ENCODE measurements around the gene CRTC1.

CRTC1 gene

DNA sequence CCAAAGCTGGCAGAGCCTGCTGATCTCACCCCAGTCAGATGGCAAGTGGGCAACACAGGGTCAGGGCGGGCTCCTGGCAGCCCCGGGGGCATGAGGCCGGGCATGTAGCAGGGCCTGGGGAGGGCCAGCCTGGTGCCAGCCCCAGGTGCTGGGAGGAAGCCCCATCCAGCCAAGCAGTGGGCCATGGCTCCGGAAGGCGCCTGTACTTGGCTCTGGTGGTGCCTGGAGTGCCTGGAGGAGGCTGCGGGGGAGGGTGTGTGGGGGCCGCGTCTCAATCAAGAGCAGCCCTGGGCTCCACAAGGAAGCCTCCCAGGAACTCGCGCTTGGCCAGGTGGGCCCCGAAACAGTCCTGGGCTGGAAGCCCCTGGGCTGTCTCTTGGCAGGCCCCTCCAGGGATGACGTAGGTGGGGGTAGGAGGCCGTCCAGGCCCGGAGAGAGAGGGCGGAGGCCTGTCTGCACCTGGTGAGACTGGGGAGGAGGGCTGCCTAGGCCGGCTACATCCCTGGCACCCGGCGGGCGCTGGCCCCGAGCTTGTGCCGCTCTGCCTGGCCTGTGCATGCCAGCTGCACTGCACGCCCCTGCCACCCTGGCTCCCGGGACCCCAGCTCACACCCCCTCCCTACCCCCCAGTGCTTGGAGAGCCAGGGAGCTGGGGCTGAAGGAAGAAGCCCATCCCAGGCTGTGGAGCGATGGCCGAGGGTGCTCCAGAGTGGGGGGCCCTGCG, 61.7 kb downstream of the CRTC1 start:
- H3K4me3 ChIP-seq (replicated peaks; ENCODE audit: low read depth, low read length) = no peak overlapping the region
- TF ChIP-seq, protein P1, sequence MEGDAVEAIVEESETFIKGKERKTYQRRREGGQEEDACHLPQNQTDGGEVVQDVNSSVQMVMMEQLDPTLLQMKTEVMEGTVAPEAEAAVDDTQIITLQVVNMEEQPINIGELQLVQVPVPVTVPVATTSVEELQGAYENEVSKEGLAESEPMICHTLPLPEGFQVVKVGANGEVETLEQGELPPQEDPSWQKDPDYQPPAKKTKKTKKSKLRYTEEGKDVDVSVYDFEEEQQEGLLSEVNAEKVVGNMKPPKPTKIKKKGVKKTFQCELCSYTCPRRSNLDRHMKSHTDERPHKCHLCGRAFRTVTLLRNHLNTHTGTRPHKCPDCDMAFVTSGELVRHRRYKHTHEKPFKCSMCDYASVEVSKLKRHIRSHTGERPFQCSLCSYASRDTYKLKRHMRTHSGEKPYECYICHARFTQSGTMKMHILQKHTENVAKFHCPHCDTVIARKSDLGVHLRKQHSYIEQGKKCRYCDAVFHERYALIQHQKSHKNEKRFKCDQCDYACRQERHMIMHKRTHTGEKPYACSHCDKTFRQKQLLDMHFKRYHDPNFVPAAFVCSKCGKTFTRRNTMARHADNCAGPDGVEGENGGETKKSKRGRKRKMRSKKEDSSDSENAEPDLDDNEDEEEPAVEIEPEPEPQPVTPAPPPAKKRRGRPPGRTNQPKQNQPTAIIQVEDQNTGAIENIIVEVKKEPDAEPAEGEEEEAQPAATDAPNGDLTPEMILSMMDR (IDR thresholded peaks at IDR 0.05; ENCODE audit: low read depth, low read length, missing control alignments) = no peak
- no peak for DNase-seq (ENCODE audit: extremely low read depth, low read depth)

DNA sequence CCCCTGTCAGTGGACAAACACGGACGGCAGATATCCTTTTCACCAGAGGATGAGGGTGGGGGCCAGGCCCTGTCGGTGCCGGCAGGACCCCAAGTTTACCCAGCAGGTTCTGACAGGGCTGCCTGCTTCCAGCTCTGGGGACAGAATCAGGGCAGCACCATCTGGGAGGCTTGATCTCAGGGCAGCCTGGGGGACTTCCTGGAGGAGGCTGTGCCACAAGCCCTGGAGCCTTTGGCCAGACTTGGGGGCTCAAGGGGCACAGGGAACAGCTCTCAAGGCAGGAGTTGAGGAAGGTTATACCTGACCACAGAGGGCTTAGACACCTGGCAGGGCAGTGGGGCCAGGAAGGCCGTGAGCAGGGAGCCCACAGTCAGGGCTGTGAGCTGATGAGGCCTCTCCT, 62.5 kb downstream of the CRTC1 start:
- DNase-seq (ENCODE audit: extremely low read depth, low read depth) = no peak
- no peak overlapping the region for H3K4me3 ChIP-seq (replicated peaks; ENCODE audit: low read depth, low read length)
- TF ChIP-seq, protein P1 (IDR thresholded peaks at IDR 0.05; ENCODE audit: low read depth, low read length, missing control alignments) = no peak

DNA sequence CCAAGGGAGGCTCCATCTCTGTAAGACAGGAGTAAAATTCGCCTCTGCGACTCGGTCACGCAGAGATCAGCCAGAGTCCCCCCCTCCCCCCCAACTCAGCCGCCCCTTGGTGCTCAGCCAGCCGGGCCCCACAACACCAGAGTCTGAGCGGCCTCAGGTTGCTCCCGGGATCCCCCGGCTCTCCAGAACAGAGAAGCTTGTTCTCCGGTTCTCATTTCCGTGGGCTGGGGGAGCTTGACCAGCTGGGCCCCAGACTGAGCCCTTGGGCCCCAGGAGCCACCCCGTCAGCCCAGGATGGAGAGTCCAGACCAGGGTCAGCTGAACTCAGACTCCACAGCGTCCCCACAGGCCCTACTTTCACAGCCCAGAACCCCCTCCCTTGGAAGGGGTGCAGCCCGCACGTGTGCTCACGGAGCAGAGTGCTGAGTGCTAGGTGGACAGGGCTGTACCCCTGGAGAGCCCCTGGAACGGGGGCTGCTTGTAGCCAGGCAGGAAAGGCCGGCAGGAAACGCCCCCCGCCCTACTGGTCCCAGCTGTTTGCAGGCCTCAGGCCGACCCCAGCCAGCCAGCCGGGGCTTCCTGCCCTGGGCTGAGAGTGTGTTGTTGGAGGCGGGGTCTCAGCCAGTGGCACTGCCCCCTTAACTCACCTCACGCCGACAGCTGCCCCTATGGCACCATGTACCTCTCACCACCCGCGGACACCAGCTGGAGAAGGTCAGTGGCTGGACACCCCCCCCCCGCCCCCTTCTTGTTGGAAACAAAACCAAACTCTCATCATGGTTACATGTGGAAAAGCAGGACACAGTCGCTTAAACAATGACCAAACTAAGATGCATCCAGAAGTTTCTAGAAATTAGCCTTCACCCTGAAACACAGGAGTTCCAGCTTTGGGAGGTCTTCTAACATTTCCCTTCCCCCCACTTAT, 63.2 kb downstream of the CRTC1 start:
- DNase-seq (ENCODE audit: extremely low read depth, low read depth) = no peak
- TF ChIP-seq, protein P1 (IDR thresholded peaks at IDR 0.05; ENCODE audit: low read depth, low read length, missing control alignments) = no peak
- H3K4me3 ChIP-seq (replicated peaks; ENCODE audit: low read depth, low read length) = no peak overlapping the region

DNA sequence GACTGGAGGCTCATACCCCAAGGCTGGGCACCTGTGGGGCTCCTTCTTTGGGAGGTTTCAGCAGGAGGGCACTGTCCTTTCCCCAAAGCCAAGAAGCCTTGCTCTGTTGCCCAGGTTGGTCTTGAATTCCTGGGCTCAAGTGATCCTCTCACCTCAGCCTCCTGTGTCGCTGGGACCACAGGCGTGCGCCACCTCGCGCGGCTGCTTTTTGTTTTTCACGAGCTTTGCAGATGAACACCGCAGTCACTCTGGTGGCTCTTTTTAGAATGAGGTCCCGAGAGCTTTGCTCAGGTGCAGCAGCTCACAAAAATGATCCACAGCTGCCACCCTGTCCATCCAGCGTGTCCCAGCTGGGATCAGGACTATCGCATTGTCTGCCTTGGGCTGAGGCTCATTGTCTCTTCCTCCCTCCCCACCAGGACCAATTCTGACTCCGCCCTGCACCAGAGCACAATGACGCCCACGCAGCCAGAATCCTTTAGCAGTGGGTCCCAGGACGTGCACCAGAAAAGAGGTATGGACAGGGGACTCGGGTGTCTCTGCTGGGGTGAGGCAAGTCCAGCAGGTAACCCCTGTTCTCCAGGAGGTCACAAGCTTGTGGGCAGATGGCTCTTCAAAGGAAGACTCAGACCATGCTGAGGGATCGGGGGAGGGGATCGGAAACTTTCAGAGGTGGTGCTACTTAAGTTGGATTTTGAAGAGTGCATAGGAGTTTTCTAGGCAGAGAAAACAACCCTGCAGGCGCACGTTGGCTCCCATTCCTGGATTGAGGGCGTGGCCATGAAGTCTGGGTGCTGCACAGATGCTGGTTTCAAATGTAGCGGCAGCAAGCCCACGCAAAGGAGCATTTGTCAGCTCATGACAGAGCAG, 66.1 kb downstream of the CRTC1 start:
- TF ChIP-seq, protein P1 (IDR thresholded peaks at IDR 0.05; ENCODE audit: low read depth, low read length, missing control alignments) = no peak
- no peak for DNase-seq (ENCODE audit: extremely low read depth, low read depth)
- no peak overlapping the region for H3K4me3 ChIP-seq (replicated peaks; ENCODE audit: low read depth, low read length)

DNA sequence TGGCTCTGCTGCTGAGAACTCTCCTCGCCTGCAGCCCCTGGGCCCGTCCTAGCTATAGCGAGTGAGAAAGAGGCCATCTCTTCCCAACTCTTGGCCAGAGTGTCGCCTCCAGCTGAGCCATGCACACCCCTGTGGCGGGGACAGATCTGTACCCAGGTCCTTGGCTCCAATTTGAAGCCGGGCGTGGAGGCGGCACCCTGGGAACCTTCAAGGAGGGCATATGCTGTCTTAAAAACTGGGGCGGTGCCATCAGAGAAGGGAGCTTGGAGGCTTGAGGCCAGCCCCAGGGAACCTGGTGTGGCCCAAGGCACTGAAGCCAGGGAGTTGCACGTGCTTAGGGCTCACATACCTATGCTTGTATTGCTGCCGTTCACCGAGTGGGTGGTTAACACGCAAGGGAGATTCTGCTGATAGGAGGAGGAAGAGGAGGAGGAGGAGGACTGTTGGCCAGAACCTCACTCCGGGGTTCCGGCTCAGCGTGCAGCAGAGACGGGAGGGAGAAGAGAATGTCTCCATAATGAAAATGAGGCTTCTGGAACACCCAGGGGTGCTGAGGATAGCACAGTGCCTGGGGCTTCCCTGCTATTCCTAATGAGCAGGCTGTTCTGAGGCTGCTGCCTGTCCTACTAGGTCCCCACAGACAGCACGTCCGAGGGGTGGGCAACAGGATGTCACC, 67.0 kb downstream of the CRTC1 start:
- DNase-seq (ENCODE audit: extremely low read depth, low read depth) = no peak
- TF ChIP-seq, protein P1 (IDR thresholded peaks at IDR 0.05; ENCODE audit: low read depth, low read length, missing control alignments) = no peak
- H3K4me3 ChIP-seq (replicated peaks; ENCODE audit: low read depth, low read length) = no peak overlapping the region

DNA sequence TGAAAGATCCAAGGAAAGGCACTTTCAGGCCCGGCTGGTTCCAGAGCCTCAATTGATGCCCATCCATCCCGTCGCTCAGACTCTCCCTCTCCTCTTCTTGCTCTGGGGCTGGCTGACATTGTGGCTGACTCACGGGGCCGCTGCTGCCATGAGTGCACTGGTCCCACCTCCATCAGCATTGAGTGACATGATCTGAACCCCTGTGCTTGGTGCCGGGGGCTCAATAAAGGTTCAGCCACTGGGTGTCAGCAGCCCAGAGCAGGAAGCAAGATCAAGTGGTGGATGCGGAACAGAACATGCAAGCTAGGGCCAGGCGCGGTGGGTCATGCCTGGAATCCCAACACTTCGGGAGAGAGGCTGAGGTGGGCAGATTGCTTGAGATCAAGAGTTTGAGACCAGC, 68.1 kb downstream of the CRTC1 start:
- no peak for DNase-seq (ENCODE audit: extremely low read depth, low read depth)
- no peak overlapping the region for H3K4me3 ChIP-seq (replicated peaks; ENCODE audit: low read depth, low read length)
- TF ChIP-seq, protein P1 (IDR thresholded peaks at IDR 0.05; ENCODE audit: low read depth, low read length, missing control alignments) = no peak

Measured in HFF-Myc (cell line).